H1 (cell line): ENCODE measurements around the gene SLU7. TPM values are rescaled to one million over a fixed set of nuclear protein-coding genes. Genes with fewer than 3 reads are reported as not detected.

Experiments used
- BACH1 ChIP-seq: IDR thresholded peaks from 2 replicates; pipeline ENCODE4 v1.6.1; 2012; ENCODE audit warnings: low read length, improper control_type of control experiment
- HDAC2 ChIP-seq, 2 experiments: fragments of 300-600 bp in 1 of 2; sonication (generic) in 1 of 2; IDR thresholded peaks; 2 replicates each; pipeline ENCODE4 v1.6.1; 2011 to 2012; ENCODE audit warnings: low read depth in 2 of 2, low read length in 2 of 2, mild to moderate bottlenecking in 2 of 2, moderate library complexity in 2 of 2, borderline replicate concordance in 1 of 2, inconsistent platforms in 1 of 2
- PHF8 ChIP-seq: fragments of 200-600 bp; sonication (generic); conservative IDR thresholded peaks from 2 replicates; pipeline ENCODE4 v1.7.1; 2012; ENCODE audit warnings: low read depth, mild to moderate bottlenecking, inconsistent platforms, low read length, moderate library complexity
- RAD21 ChIP-seq, 2 experiments: IDR thresholded peaks in 1 of 2; conservative IDR thresholded peaks in 1 of 2; 2 replicates each; pipeline ENCODE4 v1.6.1; 2011; ENCODE audit warnings: low read depth in 2 of 2, low read length in 2 of 2, improper control_type of control experiment in 1 of 2, inconsistent platforms in 1 of 2, mild to moderate bottlenecking in 1 of 2, moderate library complexity in 1 of 2
- SP4 ChIP-seq: IDR thresholded peaks from 2 replicates; pipeline ENCODE4 v1.6.1; 2012; ENCODE audit warnings: low read length, inconsistent platforms
- TCF12 ChIP-seq: IDR thresholded peaks from 2 replicates; pipeline ENCODE4 v1.6.1; 2011; ENCODE audit warnings: low read depth, mild to moderate bottlenecking, low read length
- polyA plus RNA-seq, 7 experiments: library from polyadenylated mRNA; depleted of rRNA in 3 of 7; stranded (reverse) in 5 of 7; unstranded in 2 of 7; fragments of >200 nt in 5 of 7; fragments of 200-250 nt in 2 of 7; gene quantifications; 1 replicate in 5 of 7; 2 replicates in 1 of 7; 4 replicates in 1 of 7; pipeline versions ENCODE4 v1.2.1 to v1.2.3, GENCODE V29; 2011 to 2013; ENCODE audit warnings: missing spikeins in 2 of 7, mixed read lengths in 2 of 7
- total RNA-seq: library from RNA; stranded (reverse); fragmentation: NEBNext Ultra II Directional; extraction: Animal tissue kit (Norgen Biotek cat#: 25700); gene quantifications from 2 replicates; pipeline ENCODE4 v1.2.1, GENCODE V29; 2021

SLU7 gene
- total and polyA plus RNA-seq, 2 of the 8 experiments (the other 6 are each of a cell fraction or from before 2014, with no cell fraction given) = 6.0 to 34.1 TPM

- TF ChIP-seq BACH1 (no peak), TCF12 (no peak), SP4 (no peak), RAD21 (IDR thresholded peaks at IDR 0.05 in 1 of 2, conservative IDR thresholded peaks at IDR 0.05 in 1 of 2; ENCODE audit: low read depth in 2 of 2, low read length in 2 of 2) (no peak), HDAC2 (IDR thresholded peaks at IDR 0.05; ENCODE audit: borderline replicate concordance in 1 of 2, low read depth in 2 of 2, low read length in 2 of 2) (no peak), PHF8 (no peak; the same call in 1 of the 2 replicates)
Measured at GRCh38 chr5:160419458-160420330, 813 bp upstream of the SLU7 start (continued).
